ENCODE data around the gene UCN2.

DNA sequence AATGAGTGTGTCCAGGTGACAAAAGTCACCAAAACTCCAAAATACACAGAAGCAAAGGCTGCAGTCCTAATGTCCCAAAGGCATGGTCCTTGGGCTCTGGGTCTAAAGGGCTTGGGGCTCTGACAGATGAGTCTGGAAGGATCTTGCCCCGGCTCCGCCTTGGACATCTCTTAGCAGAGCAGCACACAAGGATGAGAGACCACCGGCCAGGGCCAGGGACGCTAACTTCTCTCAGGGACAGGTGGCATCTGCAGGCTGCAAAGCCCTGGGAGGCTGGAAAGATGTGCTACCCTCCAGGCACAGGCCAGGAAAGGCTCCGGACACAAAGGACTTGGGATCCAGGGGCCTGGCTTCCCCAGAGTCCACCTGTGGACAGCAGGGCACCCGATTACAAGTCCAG, 45.5 kb downstream of the UCN2 start:
- TF ChIP-seq YY1 (IDR thresholded peaks at IDR 0.05; ENCODE audit: low read depth) (no peak), TCF12 (IDR thresholded peaks at IDR 0.05; ENCODE audit: low read depth) (no peak), RAD21 (IDR thresholded peaks at IDR 0.05; ENCODE audit: low read depth) (no peak), NFIC (IDR thresholded peaks at IDR 0.05) (no peak), TAF1 (IDR thresholded peaks at IDR 0.05; ENCODE audit: low read depth) (no peak), CEBPB (IDR thresholded peaks at IDR 0.05) (no peak), EGR1 (IDR thresholded peaks at IDR 0.05) (no peak)

All from Ishikawa (cell line).